GM18517 (cell line): ENCODE measurements around the gene CASP5.
"Not testable (repeated sequence)": the region's sequence is repeated elsewhere in the genome, so short reads cannot be mapped to it uniquely, and the experiment has no call there.

ENCODE experiments used
- ATAC-seq: cut with Tn5 transposase; IDR thresholded peaks from one replicate; pipeline ENCODE4 v1.9.1; 2021; ENCODE audit warnings: mild to moderate bottlenecking, moderate library complexity; ENCODE audit not compliant: unreplicated experiment

CASP5 gene

DNA sequence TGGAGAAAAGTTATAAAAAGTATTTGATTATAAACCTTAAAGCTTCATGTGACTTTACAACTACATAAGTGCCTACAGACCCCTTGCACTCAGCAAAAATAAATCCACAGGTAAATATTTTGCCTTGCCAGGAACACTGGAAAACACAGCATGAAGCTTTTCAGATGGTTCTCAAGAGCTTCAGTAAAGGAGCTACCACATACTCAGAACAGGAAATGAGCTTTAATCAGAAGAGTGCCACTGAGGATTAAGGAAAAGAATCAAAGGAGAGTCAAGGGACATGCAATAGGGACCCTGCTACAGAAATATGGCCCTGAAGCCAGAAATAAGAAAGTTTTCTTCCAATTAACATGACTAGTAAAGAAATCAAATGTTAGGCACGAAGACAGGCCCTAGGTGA is 10.8 kb upstream of the CASP5 start:
- no peak for ATAC-seq

DNA sequence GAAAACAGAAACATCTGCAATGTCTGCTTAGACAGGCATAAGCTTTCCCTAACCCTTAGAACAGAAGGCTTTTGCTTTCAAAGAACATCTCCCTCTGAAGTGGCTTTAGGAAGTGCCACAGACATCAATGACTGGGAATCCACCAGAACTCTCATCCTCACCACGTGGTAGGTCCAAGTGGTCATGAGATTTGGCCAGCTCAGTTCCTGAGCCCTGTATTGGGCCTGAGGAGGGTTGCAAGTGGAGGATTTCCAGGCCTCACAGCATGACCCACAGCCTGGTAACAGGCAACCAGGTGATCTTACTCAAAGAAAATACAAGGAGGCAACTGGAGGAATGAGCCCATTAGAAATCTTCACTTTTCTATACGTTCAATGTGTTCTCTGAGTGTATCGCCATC is 10.4 kb upstream of the CASP5 start:
- no peak for ATAC-seq

DNA sequence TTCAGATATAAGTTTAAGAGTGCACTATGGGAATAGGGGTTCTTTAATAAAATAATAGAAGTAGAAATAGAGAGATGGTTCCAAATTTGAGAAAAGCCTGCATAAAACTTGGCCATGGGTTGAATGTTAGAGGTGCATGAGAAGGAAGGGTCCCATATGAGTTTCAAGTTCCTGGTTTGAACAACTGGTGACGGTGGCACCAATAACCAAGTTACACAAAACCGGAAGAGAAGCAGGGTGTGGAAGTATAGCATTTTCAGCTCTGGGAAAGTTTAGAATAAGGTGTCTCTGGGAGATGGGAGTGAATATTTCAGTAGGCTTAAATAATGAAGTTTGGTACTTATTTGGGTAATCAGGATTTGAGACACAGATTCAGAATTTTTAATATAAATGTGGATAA is 9.5 kb upstream of the CASP5 start:
- ATAC-seq, result no peak

DNA sequence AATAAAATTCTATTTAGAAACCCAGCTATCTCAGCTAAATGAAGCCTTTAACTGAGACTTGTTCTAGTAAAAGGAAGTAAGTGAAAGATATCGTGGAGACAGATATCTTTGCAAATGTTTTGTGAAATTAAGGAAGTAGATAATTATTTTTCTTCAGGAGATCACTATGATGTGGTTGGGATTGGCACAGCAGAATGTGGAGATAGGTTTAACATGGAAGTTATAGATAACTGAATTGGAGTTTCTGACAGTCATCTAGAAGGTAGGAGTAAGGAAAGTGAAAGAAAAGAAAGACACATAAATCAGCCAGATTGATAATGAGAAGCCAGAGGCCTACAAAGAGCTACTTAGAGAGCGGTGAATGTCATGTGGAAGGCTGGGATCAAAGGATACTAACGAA is 4.7 kb upstream of the CASP5 start:
- ATAC-seq, result no peak

DNA sequence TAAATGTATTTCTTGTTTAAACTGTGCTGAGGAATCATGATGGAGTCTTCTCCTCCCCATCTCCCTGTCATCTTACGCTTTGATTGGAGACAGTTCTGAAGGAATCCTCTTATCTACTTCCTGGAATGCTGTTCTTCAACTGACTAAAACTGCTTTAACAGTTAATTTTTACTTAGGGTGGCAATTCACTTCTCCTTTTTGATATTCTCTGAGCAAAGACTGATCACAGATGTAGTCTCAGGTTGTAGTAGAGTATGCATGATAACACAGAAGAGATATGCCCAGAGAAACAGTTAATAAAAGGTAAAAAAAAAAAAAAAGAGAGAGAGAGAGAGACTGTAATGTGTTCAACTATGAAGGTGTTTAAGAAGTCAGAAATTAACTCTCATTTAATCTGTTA is 1.4 kb upstream of the CASP5 start:
- ATAC-seq, result no peak

DNA sequence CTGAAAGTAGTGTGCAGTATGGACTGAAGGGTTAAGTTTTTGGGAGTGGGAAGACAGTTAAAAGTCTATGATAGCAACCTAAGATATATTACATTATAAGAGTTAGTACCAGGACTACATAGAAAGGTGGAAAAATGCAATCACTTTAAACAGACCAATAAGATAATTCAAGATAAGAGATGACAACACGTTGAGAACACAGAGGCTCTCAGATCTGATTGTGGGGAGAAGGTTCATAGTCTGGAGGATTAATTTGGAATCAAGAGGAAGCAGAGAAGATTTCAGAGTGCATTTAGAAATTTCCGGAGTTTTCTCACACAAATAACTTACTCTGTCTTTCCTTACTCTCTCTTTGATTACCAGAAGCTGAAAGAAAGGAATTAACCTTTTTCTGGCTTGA is 441 bp downstream of the CASP5 start:
- ATAC-seq, result no peak

DNA sequence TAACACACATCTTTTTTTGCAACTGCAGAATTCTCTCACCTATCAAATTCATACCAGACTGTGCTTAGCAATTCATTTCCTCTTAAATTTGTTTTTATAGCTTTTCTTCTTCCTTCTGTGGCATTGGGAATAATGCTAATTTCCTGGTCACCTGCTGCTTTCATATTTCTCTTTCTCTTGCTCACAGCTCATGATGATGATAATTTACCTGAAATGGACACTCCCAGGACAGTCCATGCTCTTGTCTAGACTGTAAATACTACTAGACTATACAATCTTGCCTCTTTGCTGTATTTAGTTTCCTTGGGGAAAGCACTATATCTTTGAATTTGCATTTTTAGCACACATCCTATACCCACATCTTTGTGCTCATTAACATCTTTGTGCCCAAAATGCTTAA is 15.5 kb downstream of the CASP5 start:
- ATAC-seq, result no peak

DNA sequence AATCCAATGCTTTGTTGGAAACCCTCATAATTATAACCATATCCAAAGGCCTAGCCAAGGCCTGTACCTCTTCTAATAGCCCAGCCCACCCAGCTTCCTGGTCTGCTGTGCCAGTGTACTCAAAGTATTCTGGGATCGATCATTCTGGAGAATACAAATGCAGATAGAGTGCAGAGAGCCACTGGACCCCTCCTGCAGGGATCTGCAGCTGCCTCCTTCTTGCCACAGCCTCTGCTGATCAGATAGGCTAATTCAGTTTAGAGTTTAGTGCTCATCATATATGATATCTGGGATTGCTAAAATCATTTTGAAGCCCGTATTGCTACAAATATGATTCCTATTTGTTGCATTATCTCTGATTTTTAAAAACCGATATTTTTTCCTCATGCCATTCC is 17.5 kb downstream of the CASP5 start:
- ATAC-seq, result no peak

DNA sequence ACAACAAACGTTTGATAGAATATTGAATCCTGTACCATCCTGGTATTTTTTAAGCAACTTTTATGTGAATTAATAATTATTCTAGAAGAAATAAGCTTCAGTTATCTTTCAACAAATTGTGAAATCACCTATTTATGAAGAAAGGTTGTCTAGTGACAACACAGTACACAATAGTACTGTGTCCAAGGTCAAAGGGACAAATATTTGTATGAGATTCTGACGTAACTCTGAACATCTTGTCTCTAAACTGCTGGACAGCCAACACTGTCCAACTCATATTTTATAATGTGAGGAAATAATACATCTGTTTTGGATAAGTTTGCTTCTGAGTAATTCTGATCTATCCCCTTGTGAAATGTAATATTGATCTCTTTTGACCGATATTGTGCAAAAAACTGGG is 18.9 kb downstream of the CASP5 start:
- no peak for ATAC-seq

DNA sequence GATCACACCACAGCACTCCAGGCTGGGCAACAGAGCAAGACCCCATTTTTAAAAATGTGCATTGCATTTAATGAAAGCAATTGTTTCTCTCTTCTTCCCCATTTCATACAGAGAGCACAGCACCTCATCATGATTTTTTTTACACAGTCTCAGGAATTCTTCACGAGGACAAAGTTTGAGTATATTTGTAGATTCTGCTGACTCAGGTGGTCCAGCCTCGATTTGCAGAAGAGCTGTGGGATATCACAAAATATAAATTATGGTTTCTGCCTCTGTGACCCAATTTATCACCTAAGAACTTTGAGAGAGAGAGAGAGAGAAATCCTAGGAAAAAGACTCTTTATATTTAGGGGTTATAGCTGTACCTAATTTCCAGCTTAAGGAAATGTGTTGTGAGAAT is 19.8 kb downstream of the CASP5 start:
- no peak for ATAC-seq

DNA sequence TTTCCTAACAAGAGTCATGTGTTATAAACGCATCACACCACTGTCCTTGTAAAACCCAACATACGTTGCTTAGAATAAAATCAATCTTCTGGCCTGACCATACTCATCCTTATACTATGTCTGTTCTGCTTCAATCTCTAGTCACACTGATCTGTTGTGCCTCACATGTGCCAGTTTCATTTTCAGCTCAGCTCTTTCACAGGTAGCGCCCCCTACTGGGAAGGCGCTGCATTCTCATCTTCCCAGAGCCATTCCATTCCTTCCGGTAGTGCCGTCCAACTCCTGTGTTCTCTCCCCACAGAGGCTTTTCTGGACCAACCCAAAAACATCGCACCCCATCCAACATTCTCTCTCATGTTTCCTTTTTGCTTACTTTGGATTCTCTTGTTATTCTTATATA is 22.2 kb downstream of the CASP5 start:
- ATAC-seq, result peak; percentile 95

DNA sequence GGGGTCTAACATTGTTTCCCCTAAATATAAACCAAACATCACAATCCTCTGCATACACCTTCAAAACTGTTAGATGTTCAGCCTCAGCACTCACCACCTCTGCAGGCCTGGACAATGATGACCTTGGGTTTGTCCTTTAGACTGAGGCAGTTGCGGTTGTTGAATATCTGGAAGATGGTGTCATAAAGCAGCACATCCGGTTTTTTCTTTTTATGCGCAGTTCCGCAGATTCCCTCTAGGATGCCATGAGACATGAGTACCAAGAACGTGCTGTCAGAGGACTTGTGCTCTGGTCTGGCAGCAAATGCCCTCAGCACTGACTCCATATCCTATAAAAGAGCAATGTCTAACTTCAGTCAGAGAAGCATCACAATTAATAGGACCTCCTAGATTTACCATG is 22.8 kb downstream of the CASP5 start:
- peak; percentile 16 for ATAC-seq

DNA sequence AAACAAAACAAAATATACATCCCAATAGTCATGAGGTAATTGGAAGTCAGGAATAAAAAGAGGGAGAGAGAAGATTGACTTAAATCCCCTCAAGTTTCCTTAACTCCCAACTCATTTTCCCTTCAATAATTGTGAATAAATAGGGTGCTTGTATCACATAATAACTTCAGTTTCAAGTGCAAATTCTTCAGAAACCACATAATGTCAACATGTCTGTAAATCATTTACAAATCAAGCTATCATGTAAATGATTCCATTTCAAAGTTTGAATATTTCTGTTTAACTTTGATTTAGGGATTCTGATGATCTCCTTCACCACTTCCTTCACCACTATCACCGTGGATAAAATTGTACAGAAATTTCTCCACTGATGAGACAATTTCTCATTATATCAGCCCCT is 23.2 kb downstream of the CASP5 start:
- ATAC-seq, result no peak

DNA sequence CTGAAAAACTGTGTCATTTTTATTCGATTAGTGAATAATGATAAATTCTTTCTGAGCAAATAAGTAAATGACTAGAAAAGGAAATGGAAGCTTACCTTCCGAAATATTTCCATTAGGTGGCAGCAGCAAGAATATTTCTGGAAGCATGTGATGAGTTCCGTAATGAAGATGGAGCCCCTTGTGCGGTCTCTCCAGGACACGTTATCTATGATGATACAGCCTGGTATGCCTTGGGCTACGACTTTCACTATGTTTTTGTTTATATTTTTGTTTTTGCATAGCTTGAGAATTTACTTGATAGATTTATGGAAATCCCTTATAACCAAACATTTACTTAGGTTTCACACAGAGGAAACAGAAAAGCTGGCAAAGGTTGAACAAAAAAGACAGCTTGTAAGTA is 25.7 kb downstream of the CASP5 start:
- ATAC-seq, result no peak

DNA sequence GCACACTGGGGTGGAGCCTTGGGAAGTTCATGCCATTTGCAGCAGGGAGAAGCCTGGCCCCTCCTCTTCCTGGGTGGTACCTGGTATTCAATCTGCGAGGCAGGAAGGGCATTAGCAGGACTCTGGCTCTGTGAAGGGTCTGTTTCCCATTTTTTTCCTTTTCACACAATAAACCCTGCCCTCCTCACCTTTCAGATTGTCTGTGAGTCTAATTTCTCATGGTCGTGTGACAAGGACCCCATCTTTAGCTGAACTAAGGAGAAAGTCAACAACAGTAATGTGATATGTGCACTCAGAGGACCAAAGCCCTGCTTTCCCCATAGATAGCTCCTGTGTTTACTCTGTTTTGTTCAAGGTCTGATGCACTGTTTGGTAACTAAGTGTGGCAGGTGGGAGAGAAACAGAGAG is 28.0 kb downstream of the CASP5 start:
- no peak for ATAC-seq

DNA sequence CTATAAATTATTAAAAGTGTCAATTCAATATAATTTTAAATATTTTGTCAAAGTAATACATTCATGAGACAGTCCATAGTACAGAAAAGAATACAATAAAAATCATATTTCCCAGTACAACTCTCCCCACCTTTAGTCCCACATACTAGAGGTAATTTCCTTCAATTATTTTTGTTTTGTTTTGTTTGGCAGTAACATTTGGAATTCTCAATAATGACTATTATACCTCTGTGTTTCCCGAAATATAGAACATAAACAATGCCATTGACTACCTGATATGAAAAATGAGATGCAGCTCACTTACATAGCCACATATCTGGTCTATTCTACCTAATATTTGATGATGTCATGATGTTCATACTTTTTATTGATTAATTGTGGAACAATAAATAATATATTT is 30.2 kb downstream of the CASP5 start:
- no peak for ATAC-seq

DNA sequence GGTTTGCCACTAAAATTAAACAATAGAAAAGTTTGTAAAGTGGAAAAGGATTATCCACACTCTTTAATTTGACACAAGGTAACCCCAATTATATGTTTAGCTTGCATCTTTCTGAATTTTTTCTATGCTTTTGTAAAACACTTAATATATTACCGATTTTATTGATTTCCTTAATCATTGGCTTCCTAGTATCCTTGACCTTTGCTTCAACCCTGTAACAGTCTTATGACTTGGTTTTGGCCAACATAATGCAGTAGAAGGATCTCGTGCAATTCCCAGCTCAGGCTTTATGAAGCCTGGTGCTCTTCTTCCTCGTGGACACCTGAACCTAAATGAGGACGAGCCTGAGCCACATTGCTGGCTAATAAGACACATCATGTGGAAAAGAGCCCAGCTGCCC is 31.0 kb downstream of the CASP5 start:
- no peak for ATAC-seq

DNA sequence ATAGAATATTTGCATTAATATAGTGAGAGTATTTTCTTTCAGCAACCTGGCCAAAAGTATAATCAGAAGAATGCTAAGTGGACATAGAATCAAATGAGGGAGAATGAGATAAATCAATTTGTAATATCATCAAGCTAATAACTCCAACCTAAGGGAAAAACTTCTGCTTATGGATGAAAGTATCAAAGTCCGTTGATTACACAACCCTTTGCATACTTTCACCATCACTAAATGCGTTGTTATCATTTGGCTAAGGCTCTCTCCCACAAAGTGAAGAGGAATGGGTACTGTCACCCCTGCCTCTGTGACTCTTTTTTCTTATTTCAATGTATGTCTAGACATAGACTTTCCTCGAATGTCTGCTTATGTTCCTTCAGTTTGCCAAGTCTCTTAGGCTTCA is 38.2 kb downstream of the CASP5 start:
- ATAC-seq, result no peak

DNA sequence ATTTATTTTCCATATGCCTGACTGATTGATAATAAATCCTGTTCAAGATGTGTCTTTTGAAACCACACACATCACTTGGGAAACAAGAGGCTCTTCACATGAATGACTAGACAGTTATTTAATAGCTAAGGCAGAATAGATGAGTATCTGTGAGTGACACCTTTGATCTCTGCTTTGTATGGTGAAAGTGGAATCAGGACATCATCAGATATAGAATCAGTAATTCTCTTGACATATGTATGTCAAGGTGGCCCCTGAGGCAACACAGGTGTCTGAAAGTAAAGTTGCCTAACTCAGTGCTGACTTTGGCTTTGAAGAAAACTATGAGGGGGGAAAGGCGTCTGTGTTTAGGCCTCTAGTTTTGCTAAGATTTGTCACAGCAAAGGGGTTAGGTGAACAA is 43.1 kb downstream of the CASP5 start:
- ATAC-seq, result no peak

DNA sequence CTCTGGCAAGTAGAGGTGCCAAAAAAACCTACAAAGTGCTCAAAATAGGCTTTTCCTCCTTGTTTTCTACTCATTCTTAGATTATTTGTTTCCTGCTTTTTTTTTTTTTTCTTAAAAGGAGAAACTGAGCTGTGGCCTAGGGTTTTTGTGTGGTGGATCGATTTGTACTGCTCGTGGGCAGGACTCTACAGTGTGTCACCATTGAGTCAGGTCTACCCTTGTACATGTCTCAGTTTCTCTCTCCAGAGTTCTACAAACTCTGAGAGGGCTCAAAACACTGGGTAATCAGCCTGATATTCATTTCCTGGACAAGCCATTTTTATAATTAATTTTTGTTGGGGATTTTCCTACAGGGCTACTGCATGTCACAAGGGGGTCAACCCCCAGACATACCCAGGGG is 49.4 kb downstream of the CASP5 start:
- ATAC-seq, result no peak

DNA sequence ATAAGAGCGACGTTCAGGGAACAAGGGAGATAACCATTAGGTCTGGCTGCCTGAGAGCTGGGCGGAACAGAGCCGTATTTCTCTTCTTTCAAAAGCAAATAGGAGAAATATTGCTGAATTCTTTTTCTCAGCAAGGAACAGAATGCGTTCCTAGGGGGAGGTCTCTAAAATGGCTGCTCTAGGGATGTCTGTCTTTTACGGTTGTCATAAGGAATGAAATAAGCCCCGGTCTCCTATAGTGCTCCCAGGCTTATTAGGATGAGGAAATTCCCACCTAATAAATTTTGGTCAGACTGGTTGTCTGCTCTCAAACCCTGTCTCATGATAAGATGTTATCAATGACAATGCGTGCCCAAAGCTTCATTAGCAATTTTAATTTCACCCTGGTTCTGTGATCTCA is 50.0 kb downstream of the CASP5 start:
- not testable (repeated sequence) for ATAC-seq

DNA sequence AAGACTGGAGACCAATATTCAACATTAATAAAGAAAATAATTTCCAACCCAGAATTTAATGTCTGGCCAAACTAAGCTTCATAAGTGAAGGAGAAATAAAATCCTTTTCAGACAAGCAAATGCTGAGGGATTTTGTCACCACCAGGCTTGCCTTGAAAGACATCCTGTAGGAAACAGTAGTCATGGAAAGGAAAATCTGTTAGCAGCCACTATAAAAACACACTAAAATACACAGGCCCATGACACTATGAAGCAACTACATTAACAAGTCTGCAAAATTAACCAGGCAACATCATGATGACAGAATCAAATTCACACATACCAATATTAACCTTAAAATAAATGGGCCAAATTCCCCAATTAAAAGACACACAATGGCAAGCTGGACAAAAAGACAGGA is 52.2 kb downstream of the CASP5 start:
- no peak for ATAC-seq

DNA sequence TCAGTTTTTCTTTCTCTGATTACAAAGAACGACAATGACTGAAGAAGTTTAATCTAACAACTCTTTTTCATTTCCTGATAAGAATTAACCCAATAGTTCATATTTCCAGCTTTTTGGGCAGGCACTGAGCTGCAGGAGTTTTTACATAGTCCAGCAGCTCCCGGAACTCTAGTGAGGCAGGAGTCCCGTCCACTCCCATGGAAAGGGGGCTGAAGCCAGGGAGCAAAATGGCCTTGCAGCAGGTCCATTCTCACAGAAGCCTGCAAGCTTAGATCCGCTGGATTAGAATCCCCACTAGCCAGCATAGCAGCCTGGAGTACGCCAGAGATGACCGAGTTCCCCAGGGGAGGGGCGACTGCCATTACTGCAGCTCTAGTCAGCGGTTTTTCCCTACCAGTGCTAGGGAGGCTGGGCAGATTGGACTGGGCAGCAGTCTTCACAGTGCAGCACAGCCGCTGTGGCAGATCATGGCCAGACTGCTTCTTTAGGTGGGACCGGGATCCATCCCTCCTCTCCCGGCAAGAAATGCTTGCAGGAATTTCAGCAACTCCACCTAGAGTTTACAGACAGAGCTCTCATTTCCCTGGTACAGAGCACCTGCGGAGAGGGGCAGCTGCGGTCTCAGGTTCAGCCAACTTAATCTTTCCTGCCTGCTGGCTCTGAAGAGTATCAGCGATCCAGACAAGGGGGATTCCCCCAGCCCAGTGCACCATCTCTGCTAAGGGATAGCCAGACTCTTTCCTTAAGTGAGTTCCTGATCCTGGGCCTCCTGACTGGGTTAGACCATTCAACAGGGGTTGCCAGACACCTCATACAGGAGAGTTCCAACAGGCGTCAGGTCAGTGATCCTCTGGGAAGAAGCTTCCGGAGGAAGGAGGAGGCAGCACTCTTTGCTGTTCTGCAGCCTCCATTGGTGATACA is 53.9 kb downstream of the CASP5 start:
- no peak for ATAC-seq
